ENCODE results near the gene SVEP1. TPM values are rescaled to one million over a fixed set of nuclear protein-coding genes. Genes with fewer than 3 reads are reported as not detected.
"Not testable (repeated sequence)": the region's sequence is repeated elsewhere in the genome, so short reads cannot be mapped to it uniquely, and the experiment has no call there.

The SVEP1 gene
- 28.5 TPM for total RNA-seq
- polyA plus RNA-seq (ENCODE audit: insufficient read depth in 1 of 8, insufficient read length in 8 of 8, low replicate concordance in 1 of 8), result 10 to 100 TPM; 13.7 to 35.3 (median 22.6) TPM
- long read RNA-seq, donor 1, partial matches to known transcripts, result 8 of 8 reads
- long read RNA-seq, donor 1, other reads (novel, unspliced or antisense), result 0 of 8 reads
- long read RNA-seq, donor 2, result 0 reads
- long read RNA-seq, donor 3, partial matches to known transcripts, result 8 of 8 reads
- long read RNA-seq, donor 3, other reads (novel, unspliced or antisense), result 0 of 8 reads
- long read RNA-seq, donor 4, result 0 reads
- long read RNA-seq, donor 5, partial matches to known transcripts, result 13 of 14 reads
- long read RNA-seq, donor 5, other reads (novel, unspliced or antisense), result 0 of 14 reads
- long read RNA-seq, donor 6, result 0 reads
- long read RNA-seq, donor 7, result 0 reads
- long read RNA-seq, donor 8, partial matches to known transcripts, result 5 of 6 reads
- long read RNA-seq, donor 8, other reads (novel, unspliced or antisense), result 0 of 6 reads
- long read RNA-seq, donor 9, result 0 reads
- long read RNA-seq, donor 10, partial matches to known transcripts, result 25 of 26 reads
- long read RNA-seq, donor 10, other reads (novel, unspliced or antisense), result 0 of 26 reads
- long read RNA-seq, donor 11, partial matches to known transcripts, result 32 of 32 reads
- long read RNA-seq, donor 11, other reads (novel, unspliced or antisense), result 0 of 32 reads

DNA sequence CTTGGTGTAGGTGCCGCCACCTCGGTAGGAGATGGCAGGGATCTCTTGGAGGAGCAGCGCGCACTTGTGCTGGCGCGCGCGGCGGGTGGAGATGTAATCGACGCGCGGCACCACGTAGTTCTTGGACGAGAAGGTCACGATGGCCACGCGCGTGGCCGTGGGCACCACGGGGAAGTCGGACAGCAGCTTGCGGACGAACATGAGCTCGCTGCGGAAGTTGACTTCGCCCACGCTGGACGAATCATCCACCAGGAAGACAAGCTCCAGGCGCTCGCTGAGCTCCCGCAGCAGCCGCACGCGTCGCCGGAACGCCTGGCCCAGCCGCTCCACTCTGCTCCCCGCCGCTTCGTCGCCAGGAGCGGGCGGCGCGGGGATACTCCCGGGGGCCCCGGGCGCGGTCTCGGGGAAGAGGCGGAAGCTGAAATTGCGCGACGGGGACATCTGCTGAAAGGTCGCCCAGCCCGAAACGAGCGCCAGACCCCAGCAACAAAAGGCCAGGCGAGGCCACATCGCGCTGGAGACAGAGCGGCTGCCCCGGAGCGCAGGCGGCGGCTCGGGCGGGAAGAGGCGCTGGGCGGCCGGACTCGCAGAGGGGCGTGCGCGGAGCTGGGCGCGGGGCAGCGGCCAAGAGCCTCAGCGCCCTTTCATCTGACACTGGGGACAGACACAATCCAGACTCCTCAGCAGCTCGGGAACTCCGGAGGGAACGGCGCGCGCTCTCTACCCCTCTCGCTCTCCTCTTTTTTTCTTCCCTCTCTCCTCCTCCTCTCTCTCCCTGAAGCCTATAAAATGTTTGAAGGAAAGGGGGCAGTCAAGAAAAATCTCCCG, at the start of gene SVEP1:
SVEP1 (minus strand) TSS at position 708 of the 828 bp plus-strand sequence; CDS start at position 510, 198 bp downstream.
- Histone ChIP-seq H3K4me3 (ENCODE audit: low read length) (peak within 1 kb of the TSS; percentile 60), H3K27me3 (ENCODE audit: control insufficient read depth, insufficient read depth, low read length) (peaks cover 15% of the 10 kb centered on the region), H3K9me3 (replicated peaks; ENCODE audit: control insufficient read depth, low read depth, low read length) (no peaks in the 10 kb centered on the region), H3K36me3 (ENCODE audit: control insufficient read depth, insufficient read depth, low read length) (no peaks in the 10 kb centered on the region), H3K4me1 (ENCODE audit: control insufficient read depth, insufficient read depth, low read length) (peaks cover 7% of the 10 kb centered on the region), H3K27ac (ENCODE audit: low read length) (peak within 1 kb of the TSS; percentile 86)
- DNase-seq, result peak; percentile 84
- under 1% methylated on average over 85 of the region's 89 CpGs for WGBS (ENCODE audit: insufficient coverage)

DNA sequence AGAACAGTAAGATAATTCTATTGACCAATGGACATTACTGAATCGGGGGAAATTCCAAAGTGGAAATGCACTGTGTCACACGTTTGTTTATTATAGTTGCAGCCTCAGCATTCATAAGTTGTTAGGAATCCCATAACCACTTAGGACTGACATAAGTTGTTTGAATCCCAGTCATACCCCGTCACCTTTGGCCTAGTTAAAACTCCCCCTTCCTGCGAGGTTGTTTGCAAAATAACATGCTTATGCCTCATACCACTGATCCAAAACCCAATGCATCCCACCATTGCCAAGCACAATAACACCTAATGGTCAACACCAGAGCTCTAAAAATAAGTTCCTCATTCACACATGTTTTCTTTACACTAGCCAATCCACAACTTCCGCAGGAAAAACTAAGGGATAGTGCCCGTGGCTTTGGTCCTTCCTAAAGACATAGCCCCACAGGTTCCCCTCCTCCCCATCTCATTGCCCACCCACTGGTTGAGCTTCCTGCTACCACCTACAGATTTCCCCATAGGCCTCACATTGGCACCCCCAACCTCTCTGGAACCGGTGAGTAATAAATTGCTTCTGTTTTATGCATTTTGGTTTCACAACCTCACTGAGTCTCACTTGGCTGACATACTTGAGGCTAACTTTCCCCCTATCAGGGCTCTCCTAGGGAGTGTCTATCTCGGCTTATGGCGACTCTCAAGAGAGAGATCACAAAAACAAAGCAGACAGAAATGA, 46.7 kb upstream of the SVEP1 start:
- Histone ChIP-seq H3K27ac (ENCODE audit: low read length) (no peak overlapping the region), H3K36me3 (ENCODE audit: control insufficient read depth, insufficient read depth, low read length) (no peaks in the 10 kb centered on the region), H3K4me1 (ENCODE audit: control insufficient read depth, insufficient read depth, low read length) (peaks cover 2% of the 10 kb centered on the region), H3K27me3 (ENCODE audit: control insufficient read depth, insufficient read depth, low read length) (no peaks in the 10 kb centered on the region), H3K4me3 (ENCODE audit: low read length) (no peak overlapping the region), H3K9me3 (replicated peaks; ENCODE audit: control insufficient read depth, low read depth, low read length) (peaks cover 5% of the 10 kb centered on the region)
- WGBS (ENCODE audit: insufficient coverage), result 84% methylated on average over 6 of the region's 9 CpGs
- DNase-seq, result no peak

- no CpG with 5 or more reads among the region's 3 CpGs for WGBS (ENCODE audit: insufficient coverage)
- Histone ChIP-seq H3K4me1 (ENCODE audit: control insufficient read depth, insufficient read depth, low read length) (peaks cover 2% of the 10 kb centered on the region), H3K9me3 (replicated peaks; ENCODE audit: control insufficient read depth, low read depth, low read length) (no peaks in the 10 kb centered on the region), H3K36me3 (ENCODE audit: control insufficient read depth, insufficient read depth, low read length) (no peaks in the 10 kb centered on the region), H3K4me3 (ENCODE audit: low read length) (no peak overlapping the region), H3K27me3 (ENCODE audit: control insufficient read depth, insufficient read depth, low read length) (no peaks in the 10 kb centered on the region), H3K27ac (ENCODE audit: low read length) (no peak overlapping the region)
- peak; percentile 82 for DNase-seq
Measured at GRCh38 chr9:110623462-110624025, 44.0 kb upstream of the SVEP1 start.

DNA sequence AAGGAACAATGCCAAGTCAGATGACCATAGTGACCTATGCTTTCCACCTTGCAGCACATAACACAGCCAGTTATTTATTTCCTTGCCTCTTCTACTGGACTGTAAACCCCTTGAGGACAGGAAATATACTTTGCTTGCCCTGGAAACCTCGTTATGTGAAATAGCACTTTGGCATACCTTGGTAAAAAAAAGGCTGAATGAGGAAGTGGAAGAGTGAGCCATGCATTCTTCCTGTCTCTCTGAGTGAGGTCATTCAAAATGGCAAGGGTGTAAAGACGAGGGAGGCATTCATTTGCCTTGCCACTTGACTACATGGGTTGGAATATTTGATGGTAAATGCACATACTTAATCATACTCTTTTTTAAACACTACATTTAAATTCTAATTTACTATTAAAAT, 42.8 kb upstream of the SVEP1 start:
- no peaks in the 10 kb centered on the region for H3K36me3 ChIP-seq (ENCODE audit: control insufficient read depth, insufficient read depth, low read length)
- H3K4me1 ChIP-seq (ENCODE audit: control insufficient read depth, insufficient read depth, low read length), result peaks cover 2% of the 10 kb centered on the region
- DNase-seq, result no peak
- 60% methylated on average over 1 of the region's 2 CpGs for WGBS (ENCODE audit: insufficient coverage)
- no peaks in the 10 kb centered on the region for H3K9me3 ChIP-seq (replicated peaks; ENCODE audit: control insufficient read depth, low read depth, low read length)
- H3K27me3 ChIP-seq (ENCODE audit: control insufficient read depth, insufficient read depth, low read length), result no peaks in the 10 kb centered on the region
- no peak overlapping the region for H3K4me3 ChIP-seq (ENCODE audit: low read length)
- no peak overlapping the region for H3K27ac ChIP-seq (ENCODE audit: low read length)

- H3K36me3 ChIP-seq (ENCODE audit: control insufficient read depth, insufficient read depth, low read length), result no peaks in the 10 kb centered on the region
- no peaks in the 10 kb centered on the region for H3K9me3 ChIP-seq (replicated peaks; ENCODE audit: control insufficient read depth, low read depth, low read length)
- no CpG with 5 or more reads among the region's 3 CpGs for WGBS (ENCODE audit: insufficient coverage)
- DNase-seq, result peak; percentile 97
- H3K4me1 ChIP-seq (ENCODE audit: control insufficient read depth, insufficient read depth, low read length), result peaks cover 2% of the 10 kb centered on the region
- H3K27ac ChIP-seq (ENCODE audit: low read length), result no peak overlapping the region
- no peaks in the 10 kb centered on the region for H3K27me3 ChIP-seq (ENCODE audit: control insufficient read depth, insufficient read depth, low read length)
- no peak overlapping the region for H3K4me3 ChIP-seq (ENCODE audit: low read length)
Measured at GRCh38 chr9:110620726-110621125, 41.2 kb upstream of the SVEP1 start.

DNA sequence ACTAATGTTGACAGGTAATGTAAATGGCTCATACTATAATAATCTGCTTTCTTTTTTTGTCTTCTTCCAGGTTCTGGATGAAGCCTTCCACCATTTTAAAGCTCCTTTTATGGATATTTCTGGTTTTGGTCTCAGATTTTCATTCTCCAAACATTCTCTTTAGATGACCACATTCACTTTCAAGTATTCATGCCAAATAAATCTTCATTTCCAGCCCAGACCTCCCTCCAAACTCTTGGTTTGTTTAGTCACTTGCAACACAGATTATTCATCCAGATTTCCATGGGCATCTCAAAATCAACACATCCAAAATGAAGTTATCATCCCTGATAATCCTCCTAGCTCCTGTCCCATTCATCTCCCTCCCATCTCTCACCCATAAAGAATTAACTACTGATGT, 40.3 kb upstream of the SVEP1 start:
- Histone ChIP-seq H3K27ac (ENCODE audit: low read length) (no peak overlapping the region), H3K9me3 (replicated peaks; ENCODE audit: control insufficient read depth, low read depth, low read length) (no peaks in the 10 kb centered on the region), H3K27me3 (ENCODE audit: control insufficient read depth, insufficient read depth, low read length) (no peaks in the 10 kb centered on the region), H3K4me3 (ENCODE audit: low read length) (no peak overlapping the region), H3K4me1 (ENCODE audit: control insufficient read depth, insufficient read depth, low read length) (peaks cover 2% of the 10 kb centered on the region), H3K36me3 (ENCODE audit: control insufficient read depth, insufficient read depth, low read length) (no peaks in the 10 kb centered on the region)
- DNase-seq, result peak; percentile 60

DNA sequence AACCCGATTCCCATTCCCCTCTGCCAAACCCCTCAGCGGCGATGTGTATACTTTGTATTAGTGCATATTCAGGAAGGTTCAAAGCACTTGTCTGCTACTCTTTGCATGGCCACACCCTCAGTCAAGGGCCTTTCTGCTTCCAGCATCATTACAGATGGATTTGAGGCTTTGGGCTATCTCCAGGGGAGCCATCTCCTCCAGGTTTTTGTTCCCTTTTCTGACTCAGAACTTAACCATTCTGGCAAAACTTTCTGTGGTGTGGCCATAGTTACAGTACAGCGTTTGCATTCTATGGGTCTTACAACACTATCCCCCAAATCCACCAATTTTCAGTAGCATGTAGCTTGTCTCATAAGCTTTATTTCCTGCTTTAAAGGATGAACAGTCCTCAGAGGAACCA, 36.0 kb upstream of the SVEP1 start:
- Histone ChIP-seq H3K27me3 (ENCODE audit: control insufficient read depth, insufficient read depth, low read length) (no peaks in the 10 kb centered on the region), H3K27ac (ENCODE audit: low read length) (peak overlapping the region; percentile 15), H3K36me3 (ENCODE audit: control insufficient read depth, insufficient read depth, low read length) (no peaks in the 10 kb centered on the region), H3K4me3 (ENCODE audit: low read length) (no peak overlapping the region), H3K4me1 (ENCODE audit: control insufficient read depth, insufficient read depth, low read length) (no peaks in the 10 kb centered on the region), H3K9me3 (replicated peaks; ENCODE audit: control insufficient read depth, low read depth, low read length) (no peaks in the 10 kb centered on the region)
- WGBS (ENCODE audit: insufficient coverage), result 0% methylated on average over 1 of the region's 4 CpGs
- DNase-seq, result peak; percentile 59

GRCh38 chr9:110614576-110614975, 35.0 kb upstream of the SVEP1 start:
- H3K9me3 ChIP-seq (replicated peaks; ENCODE audit: control insufficient read depth, low read depth, low read length); DNase-seq; H3K27me3 ChIP-seq (ENCODE audit: control insufficient read depth, insufficient read depth, low read length); H3K4me3 ChIP-seq (ENCODE audit: low read length); H3K4me1 ChIP-seq (ENCODE audit: control insufficient read depth, insufficient read depth, low read length); H3K36me3 ChIP-seq (ENCODE audit: control insufficient read depth, insufficient read depth, low read length); H3K27ac ChIP-seq (ENCODE audit: low read length): not testable (repeated sequence)
- WGBS (ENCODE audit: insufficient coverage), result 88% methylated on average over 8 of the region's 8 CpGs

- Histone ChIP-seq H3K4me3 (ENCODE audit: low read length) (no peak overlapping the region), H3K36me3 (ENCODE audit: control insufficient read depth, insufficient read depth, low read length) (no peaks in the 10 kb centered on the region), H3K4me1 (ENCODE audit: control insufficient read depth, insufficient read depth, low read length) (no peaks in the 10 kb centered on the region), H3K27me3 (ENCODE audit: control insufficient read depth, insufficient read depth, low read length) (no peaks in the 10 kb centered on the region), H3K27ac (ENCODE audit: low read length) (no peak overlapping the region), H3K9me3 (replicated peaks; ENCODE audit: control insufficient read depth, low read depth, low read length) (no peaks in the 10 kb centered on the region)
- DNase-seq, result no peak
- WGBS (ENCODE audit: insufficient coverage), result no CpG with 5 or more reads among the region's 9 CpGs
Measured at GRCh38 chr9:110606179-110606790, 26.7 kb upstream of the SVEP1 start.

Measured in muscle of leg (tissue), 16 donors.